Islet of Langerhans (tissue), 1 donor: Measurements from ENCODE around the gene NOD2.

ENCODE experiments used
- FAIRE-seq: peaks from one replicate; lab custom pipeline; 2011; peaks lifted over from hg19 to GRCh38; lab: Jason Lieb, UNC

Gene NOD2

DNA sequence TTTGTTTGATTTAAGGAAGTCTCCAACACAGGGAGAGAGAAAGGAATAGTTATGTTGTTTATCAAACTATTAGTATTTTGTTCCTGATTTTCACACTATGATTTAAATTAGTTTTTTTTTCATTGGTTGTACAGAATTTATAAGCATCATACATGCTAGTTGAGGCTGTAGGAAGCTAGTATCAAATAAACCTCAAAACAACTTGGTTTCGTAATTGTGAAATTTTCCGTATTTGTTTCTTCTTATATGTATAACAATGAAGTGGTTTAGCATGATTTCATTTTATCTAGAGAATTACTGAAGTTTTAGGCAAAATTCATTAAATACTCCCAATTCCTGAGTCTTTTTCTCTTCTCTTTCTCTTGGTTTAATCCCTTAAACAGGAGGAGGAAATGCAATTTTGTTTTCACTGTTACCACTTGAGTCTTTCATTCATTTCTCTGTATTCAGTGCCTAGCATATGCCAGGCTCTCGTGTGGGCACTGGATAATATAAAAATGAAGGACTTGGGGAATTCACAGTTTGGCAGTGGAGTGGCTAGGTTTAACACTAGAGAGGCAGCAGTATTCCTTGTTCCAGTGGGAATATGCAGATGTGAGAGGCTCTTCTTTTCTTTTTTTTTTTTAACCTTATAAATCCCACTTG lies 50.3 kb downstream of the NOD2 start:
- FAIRE-seq = no peak

DNA sequence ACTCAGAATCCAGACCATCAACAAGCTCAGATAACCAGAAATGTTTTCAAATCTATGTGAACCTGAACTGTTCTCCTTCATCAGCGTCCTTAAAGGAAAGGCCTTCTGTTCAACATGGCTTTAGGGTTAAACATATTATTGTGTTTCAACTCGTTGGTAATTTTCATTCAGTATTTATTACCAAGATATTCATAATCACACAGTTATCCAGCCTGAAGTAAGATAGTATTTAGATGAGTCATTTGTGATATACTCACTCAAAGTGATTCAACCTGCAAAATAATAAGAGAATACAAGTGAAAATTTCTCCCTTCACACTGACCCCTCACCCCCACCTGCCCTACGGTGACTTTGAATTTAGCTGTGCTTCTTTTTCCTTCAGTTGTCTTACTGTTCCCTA lies 51.5 kb downstream of the NOD2 start:
- no peak for FAIRE-seq

DNA sequence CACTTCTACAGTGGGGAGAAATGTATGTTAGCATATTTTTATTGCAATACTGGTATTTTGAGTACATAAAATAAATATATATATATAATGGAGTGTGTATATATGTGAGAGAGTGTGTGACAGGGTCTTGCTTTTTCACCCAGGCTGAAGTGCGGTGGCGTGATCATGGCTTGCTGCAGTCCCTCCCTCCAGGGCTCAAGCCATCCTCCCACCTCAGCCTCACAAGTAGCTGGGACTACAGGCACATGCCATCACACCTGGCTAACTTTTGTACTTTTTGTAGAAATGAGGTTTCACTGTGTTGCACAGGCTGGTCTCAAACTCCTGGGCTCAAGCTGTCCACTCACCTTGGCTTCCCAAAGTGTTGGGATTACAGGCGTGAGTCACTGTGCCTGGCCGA lies 52.5 kb downstream of the NOD2 start:
- FAIRE-seq = no peak

DNA sequence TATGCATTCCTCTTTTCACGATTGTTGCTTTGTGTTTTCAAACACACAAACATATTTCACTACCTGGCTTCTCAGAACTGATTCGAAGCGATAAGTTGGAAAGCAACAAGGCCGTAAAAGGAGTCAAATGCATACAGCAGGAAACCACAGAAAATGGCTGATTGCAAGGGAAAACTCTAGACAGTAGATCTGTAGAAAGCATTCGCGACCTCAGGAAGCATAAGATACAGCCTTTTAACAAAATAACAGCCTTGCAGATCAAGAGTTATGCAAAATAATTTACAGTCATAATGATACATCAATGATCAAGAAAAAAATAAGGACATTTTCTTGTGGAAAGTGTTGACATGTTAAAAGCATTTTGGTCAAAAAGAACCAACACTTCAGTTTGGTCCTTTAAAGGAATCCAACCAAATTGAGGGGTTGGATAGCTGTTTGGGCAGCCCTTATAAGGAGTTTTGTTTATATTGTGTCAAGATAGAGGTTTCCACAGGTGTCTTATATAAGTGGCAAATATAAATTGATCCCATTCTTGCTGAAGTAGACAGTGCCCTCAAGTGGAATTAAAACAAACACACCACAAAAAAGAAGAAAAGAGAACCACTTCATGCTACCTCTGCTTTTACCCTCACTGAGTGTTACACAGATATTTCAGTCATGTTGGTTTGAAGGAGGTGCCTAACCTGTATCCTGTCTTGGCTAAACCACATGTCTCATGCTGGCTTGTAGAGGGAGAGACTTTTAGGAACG lies 54.0 kb downstream of the NOD2 start:
- FAIRE-seq = peak; percentile 55

DNA sequence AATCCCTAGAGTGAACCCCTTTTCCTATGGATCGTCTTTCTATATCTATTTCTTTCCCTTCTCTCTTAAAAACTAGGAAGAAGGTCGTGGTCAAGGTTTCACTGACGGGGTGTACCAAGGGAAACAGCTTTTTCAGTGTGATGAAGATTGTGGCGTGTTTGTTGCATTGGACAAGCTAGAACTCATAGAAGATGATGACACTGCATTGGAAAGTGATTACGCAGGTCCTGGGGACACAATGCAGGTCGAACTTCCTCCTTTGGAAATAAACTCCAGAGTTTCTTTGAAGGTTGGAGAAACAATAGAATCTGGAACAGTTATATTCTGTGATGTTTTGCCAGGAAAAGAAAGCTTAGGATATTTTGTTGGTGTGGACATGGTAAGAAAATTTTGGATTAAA lies 58.1 kb downstream of the NOD2 start:
- FAIRE-seq = no peak

DNA sequence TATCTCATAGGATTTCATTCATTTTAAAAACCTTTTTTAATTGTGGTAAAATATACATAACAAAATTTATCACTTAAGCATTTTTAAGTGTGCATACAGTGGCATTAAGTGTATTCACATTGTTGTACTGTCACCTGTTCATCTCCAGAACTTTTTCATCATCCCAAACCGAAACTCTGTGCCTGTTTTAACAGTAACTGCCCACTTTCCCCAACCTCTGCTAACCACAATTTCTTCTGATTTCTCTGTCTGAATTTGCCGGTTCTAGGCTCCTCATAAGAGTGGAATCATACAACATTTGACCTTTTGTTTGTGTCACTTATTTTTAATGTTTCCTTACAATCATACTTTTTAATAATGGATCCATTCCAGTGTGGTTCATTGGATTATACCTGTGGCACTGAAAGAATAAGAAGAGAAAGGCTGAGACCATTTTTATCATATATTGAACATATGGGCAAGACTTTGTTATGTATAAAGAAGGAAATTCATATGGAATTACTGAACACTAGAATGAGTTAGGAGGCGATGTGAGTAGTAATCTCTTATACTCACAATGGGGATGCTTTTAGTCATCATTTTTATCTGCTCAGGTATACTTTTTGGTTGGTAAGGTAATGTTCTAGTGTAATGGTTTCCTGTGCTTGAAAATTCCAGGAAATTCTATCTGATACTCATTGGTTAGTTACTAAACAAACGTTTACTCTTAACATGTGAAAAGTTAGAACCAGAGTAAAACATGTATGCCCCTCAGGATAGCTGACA lies 59.2 kb downstream of the NOD2 start:
- FAIRE-seq = no peak

DNA sequence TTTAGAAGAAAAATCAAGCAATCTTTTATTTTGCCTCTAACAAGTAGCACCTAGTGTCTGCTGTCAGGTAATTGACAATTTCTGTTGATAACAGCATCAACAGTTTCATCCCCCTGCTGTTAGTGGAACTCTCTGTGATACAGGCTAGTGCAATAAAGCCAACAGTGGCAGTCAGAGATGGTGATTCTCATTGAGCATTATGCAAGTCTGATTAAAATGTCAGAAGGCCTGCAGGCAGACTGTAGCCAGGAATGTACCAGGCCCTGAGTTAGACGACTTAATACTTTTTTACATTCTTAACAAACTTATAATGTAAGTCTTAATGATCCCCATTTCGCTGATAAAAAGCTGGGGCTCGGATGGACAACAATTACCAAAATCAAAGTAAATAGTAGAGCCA lies 63.1 kb downstream of the NOD2 start:
- no peak for FAIRE-seq

DNA sequence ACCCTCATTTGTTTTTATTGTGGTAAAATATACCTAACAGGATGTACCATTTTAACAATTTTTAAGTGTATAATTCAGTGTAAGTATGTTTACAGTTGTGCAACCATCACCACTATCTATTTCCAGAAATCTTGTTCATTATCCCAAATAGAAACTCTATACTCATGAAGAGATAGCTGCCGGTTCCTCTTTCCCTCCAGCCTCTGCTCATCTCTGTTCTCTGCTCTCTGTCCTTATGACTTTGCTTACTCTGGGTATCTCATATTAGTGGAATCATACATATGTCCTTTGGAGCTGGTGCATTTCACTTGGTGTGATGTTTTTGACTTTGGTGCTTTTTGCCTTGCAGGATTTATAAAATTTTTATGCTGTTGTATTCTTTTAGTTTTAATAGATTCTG lies 67.9 kb downstream of the NOD2 start:
- no peak for FAIRE-seq

DNA sequence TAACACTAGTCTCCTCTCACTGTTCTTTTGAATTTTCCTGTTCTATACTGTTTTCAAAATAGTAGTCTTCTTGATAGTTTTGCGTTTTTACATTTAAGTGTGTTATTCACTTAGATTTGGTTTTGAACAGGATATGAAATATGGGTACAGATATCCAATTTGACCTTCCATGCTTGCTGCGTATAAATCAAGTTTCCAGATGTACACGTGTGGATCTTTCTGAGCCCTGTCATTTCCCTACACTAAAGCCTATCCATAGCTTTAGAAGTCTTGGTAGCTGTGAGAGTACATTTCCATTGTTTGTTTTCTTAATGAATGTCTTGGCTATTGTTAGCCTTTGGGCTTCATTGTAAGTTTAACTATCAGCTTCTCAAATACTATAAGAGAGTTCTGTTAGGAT lies 68.8 kb downstream of the NOD2 start:
- FAIRE-seq = no peak

DNA sequence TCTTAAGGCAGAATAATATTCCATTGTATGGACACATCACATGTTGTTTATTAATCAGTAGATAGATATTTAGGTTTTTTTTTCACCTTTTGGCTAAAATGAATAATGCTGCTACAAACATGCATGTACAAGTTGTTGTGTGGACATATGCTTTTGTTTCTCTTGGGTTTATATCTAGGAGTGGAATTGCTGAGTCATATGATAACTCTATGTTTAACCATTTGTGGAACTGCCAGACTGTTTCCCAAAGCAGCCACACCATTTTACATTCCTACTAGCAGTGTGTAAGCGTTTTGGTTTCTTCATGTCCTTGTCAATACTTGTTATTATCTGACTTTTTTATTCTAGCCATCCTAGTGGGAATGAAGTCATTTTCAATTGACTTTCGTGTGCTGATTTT lies 69.8 kb downstream of the NOD2 start:
- no peak for FAIRE-seq

DNA sequence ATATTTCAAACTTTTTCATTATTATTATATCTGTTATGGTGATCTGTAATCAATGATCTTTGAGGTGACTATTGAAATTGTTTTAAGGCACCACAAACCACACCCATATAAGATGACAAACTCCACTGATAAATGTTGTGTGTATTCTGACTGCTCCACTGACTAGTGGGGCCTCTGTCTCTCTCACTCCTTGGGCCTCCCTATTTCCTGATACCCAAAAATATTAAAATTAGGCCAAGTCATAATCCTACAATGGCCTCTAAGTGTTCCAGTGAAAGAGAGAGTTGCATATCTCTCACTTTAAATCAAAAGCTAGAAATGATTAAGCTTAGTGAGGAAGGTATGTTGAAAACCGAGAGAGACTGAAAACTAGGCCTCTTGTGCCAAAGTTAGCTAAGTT lies 71.9 kb downstream of the NOD2 start:
- no peak for FAIRE-seq

DNA sequence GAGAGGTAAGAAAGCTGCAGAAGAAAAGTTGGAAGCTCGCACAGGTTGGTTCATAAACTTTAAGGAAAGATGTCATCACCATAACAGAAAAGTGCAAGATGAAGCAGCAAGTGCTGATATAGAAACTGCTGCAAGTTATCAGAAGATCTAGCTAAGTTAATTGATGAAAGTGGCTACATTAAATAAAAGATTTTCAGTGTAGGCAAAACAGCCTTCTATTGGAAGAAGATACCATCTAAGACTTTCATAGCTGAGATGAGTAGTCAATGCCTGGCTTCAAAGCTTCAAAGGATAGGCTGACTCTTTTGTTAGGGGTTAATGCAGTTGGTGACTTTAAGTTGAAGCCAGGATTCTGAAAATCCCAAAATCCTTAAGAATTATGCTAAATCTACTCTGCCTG lies 72.5 kb downstream of the NOD2 start:
- no peak for FAIRE-seq

DNA sequence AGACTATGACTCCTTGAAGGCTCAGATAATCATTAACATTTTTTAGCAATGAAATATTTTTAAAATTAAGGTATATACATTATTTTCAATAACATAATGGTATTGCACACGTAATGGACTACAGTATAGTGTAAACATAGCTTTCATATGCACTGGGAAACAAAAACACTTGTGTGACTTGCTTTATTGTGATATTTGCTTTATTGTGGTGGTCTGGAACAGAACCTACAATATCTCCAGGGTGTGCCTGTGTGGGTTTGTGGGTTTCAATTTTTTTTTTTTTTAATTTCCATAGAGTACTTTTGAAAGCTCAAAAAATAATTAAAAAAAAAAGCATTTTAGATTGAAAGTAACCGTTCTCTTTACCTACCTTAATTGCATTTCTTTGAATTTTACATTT lies 73.8 kb downstream of the NOD2 start:
- no peak for FAIRE-seq

DNA sequence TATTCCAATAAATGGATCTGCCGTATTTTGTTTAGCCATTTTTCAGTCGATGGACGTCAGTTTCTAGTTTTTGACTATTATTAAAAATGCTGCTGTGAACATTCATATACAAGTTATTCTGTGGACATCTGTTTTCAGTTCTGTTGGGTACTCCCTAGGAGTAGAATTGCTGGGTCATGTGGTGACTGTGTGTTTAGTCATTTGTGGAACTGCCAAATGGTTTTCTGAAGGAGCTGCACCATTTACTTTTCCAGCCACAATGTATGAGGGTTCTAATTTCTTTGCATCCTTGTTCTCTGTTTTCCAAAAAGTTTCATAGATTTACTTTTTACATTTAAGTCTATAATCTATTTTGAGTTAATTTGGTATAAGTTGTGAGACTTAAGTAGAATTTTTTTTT lies 78.0 kb downstream of the NOD2 start:
- no peak for FAIRE-seq

DNA sequence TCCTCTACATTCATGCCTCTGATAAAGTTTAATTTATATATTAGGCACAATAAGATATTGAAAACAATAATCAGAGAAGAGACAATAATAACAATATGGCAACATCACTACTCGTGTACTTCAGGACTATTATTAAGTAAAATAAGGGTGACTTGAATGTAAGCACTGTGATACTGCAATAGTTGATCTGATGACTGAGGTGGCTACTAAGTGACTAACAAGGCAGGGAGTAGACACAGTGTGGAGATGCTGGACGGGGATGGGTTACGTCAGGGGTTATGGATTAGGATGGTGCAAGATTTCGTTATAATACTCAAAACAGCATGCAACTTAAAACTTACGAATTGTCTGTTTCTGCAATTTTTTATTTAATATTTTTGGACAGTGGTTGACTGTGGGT lies 81.0 kb downstream of the NOD2 start:
- no peak for FAIRE-seq

DNA sequence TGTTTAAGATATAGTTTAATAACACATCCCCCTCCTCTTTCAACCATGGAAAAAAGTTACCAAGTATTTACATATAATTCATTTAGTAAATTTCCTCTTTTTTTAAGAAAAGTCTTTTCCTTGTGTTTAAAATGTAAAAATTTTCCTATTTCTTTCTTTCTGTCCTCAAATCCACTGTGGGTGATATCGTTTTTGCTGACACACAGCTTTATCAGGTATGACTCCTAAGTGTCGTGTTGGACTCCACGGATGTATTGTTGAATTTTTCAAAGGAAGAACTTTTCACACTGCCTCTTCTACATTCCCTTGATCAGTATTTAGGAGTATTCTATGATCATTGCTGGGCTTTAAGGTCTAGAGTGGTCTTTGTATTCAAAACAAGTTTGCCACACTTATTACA lies 81.6 kb downstream of the NOD2 start:
- FAIRE-seq = peak; percentile 21

DNA sequence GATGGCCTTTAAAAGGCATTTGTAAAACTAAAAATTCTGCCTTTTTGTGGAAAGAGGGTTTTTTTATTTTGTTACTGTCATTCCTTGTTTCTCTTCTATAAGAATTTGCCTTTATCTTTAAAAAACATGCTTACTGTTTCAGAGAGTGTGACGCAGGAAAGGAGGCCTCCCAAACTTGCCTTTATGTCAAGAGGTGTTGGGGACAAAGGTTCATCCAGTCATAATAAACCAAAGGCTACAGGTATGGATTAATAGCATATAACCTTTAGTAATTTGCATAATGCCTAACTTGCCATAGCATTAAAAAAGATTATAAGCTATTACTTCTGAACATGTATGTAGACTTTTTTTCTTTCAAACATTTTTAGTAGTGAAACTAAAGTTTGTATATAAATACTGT lies 82.6 kb downstream of the NOD2 start:
- no peak for FAIRE-seq

DNA sequence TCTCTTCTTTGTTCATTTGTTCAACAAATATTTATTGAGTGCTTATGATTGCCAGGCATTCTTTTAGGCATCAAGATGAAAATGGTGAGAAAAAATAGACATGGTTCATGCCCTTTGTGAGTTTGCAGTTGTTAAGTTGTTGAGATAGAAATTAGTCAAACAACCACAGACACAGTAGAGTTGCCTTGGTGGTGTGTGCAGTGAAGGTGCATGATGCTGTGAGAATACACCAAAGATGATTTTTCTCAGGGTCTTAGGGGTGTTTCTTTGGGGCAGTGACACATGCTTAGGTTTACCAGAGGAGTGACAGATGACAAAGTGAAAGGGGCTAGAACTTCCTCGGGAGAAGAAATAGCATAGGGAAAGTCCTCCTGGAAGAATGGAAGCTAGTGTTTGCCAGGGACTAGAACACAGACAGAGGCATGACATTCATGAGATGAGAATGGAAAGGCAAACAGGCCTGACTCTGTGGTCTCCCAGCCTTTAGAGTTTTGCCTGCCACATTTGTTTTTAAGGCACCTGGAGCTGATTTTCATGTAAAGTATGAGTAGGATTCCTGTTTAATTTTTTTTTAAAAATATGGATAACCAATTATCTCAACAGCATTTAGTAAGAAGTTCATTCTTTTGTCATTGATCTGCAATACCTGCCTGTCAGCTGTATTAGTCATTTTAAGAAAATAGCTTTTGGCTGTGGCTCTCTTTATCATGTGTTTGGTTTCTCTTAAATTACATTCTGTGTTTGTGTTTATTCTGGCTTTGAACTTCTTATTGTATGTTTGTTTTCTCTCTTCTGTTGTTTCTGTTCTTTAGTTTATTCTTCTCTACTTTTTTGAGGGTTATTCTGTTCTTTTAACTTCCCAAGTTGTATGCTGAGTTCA lies 85.1 kb downstream of the NOD2 start:
- FAIRE-seq = no peak

DNA sequence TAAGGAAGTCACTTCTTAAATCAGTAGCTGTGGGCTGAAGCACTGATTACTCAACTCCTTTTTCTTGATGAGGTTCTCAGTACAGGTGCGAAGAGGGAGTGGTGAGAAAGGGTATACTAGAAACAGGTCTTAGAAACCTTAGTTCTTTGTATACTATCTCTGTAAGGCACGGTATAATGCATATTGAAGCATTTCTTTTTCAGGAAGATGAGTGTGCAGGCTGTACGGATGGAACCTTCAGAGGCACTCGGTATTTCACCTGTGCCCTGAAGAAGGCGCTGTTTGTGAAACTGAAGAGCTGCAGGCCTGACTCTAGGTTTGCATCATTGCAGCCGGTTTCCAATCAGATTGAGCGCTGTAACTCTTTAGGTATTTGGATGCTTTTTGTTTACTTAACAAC lies 87.6 kb downstream of the NOD2 start:
- FAIRE-seq = no peak

DNA sequence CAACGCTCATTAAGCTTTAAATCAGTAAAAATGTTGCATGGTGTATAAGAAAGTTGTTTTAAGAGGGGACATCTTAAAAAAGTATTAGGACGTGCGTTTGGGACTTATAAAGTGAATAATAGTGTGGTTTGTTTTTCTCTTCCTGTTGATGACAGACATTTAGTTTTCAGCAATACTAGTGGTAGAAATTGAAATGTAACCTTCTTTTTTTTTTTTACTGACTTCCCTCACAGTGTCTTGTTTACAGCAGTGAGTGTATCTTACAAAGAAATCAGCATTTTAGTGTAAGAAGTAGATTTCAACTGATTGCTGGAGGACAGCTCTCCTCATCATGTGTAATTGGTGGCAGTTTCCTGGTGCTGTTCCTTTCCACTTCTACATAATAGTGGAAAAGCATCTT lies 88.1 kb downstream of the NOD2 start:
- FAIRE-seq = no peak
